GM12891 (cell line): ENCODE data around the gene NISCH.

Source experiments
- POLR2A ChIP-seq: IDR thresholded peaks from 2 replicates; pipeline ENCODE4 v1.6.1; 2011; ENCODE audit warnings: low read depth, low read length, control low read depth
- TAF1 ChIP-seq: IDR thresholded peaks from 2 replicates; pipeline ENCODE4 v1.6.1; 2011; ENCODE audit warnings: low read depth, low read length, control low read depth

DNA sequence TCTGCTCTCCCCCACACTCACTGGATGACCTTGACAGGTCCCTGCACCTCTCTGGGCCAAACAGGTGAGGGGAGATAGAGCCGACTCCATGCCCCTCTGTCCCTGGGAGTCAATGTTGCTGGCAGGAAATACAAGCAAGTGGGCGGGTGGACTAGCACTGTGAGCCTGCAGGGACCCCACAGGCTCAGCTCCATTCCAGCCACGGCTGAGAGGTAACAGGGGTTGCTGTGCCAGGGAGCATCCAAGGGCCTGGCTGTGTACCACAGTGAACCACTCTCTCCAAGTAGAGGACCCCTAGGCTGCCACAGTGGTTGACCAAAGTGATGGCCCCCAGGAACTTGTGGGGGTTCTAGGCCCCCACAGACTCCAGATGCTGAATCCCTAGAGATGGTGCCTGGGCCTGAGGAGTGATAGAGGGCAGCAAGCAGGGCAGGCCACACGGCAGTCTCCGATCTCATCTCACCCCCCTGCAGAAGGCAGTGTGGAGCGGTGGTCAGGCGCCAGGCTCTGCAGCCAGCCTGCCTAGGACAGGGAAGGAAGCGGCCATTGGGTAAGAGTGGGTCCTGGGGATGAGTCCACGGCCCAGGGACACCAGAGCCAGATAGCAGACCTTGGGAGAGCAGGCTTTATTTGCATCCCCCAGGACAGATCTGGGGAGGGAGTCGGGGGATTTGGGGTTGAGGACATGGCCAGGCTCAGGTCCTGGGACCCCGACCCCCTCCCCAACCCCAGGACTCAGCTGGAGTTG lies 4.7 kb upstream of the NISCH start:
- TF ChIP-seq TAF1 (no peak), POLR2A (no peak)
